Fibroblast of skin of left biceps (primary cell): Measurements from ENCODE around the gene CRYBG2.
A peak's percentile ranks its signal among the peaks of the same experiment; 100 is the strongest.

Source experiments
- DNase-seq, 2 experiments: peaks; one replicate each; pipeline ENCODE4 v3.0.0-alpha.2; 2013; ENCODE audit warnings: low read depth in 2 of 2

CRYBG2 gene

GRCh38 chr1:26281091-26281958 is 72.6 kb downstream of the CRYBG2 start:
- DNase-seq: no peak

GRCh38 chr1:26280333-26281042 is 73.4 kb downstream of the CRYBG2 start:
- no peak for DNase-seq

DNA sequence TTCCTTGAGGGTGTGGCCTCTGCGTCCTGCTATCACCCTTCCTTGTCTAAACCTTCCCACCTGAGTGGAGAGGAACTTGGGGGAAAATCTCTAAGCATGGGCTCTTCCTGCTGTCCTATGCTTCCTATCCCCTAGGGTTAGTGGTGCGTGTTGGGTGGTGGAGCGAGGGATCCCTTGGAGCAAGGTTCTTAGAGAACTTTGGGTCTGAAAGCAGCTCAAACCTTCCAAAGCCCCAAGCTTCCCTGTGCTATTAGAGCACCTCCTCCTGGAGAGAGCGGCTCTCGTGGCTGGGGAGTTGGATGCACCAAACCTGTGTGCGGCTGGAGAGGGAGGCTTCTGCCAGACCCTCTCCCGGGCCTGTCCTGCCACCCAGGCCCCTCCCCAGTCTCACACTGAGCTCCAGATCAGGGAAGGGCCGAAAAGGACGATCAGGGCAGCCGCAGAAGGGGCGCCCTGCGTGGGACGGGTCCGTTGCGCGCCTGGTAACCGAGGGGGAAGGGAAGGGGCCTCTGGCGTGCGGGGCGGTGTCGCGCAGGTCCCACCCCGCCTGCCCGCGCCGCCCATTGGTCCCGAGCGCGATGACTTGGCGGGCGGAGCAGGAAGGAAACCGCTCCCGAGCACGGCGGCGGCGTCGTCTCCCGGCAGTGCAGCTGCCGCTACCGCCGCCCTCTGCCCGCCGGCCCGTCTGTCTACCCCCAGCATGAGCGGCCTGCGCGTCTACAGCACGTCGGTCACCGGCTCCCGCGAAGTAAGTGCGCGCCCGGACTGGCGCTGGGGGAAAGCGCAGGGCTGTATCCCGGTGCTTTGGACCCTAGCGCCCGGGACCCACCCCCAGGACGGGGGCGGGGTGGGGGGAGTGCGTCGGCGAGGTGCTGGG is 74.2 kb downstream of the CRYBG2 start, which contains the start of gene SH3BGRL3:
Gene SH3BGRL3 (plus strand): TSS at position 631 of the 877 bp plus-strand sequence. CDS start 70 bp downstream, at position 701.
- DNase-seq: peak; percentile 46 to 52

DNA sequence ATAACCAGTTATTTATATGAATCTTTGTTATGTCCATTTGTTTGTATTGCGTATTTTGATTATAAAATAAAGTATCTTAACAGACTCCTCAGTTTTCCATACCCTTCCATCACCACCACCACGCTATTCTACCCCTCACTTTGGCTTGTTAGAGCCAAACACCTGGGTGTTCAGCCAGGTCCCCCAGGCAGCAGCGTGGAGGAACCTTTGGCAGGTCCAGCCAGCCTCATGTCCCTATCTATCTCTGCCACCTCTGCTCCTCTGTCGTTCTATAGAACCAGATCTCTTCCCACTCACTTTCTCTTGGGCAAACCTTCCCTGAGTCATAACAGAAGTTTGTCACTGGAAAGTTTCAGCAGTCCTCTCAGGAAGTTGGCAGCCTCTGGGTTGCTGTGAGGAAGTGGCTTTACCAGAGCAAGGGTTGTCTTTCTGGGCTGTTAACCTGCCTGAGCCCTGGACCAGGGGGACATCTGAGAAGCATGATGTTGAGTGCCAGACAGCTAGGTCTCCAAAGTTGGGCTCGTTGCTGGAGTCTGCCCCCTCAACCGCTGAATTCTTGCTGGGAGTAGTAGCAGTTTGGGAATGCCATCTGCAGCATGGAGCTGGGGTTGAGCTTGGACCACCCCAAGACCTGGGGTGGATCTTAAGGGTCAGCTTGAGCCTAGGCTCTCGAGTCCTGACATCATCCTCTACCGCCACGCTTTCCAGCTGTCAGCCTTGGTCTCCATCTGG is 75.0 kb downstream of the CRYBG2 start:
- no peak for DNase-seq

- DNase-seq: no peak
These were observed 75.6 kb downstream of the CRYBG2 start for GRCh38 chr1:26278303-26278702.

- no peak for DNase-seq
These were observed 76.2 kb downstream of the CRYBG2 start for GRCh38 chr1:26277719-26278118.

- DNase-seq: no peak
These were observed 76.7 kb downstream of the CRYBG2 start for GRCh38 chr1:26277261-26277661.

GRCh38 chr1:26276432-26276838 is 77.5 kb downstream of the CRYBG2 start:
- no peak for DNase-seq

DNA sequence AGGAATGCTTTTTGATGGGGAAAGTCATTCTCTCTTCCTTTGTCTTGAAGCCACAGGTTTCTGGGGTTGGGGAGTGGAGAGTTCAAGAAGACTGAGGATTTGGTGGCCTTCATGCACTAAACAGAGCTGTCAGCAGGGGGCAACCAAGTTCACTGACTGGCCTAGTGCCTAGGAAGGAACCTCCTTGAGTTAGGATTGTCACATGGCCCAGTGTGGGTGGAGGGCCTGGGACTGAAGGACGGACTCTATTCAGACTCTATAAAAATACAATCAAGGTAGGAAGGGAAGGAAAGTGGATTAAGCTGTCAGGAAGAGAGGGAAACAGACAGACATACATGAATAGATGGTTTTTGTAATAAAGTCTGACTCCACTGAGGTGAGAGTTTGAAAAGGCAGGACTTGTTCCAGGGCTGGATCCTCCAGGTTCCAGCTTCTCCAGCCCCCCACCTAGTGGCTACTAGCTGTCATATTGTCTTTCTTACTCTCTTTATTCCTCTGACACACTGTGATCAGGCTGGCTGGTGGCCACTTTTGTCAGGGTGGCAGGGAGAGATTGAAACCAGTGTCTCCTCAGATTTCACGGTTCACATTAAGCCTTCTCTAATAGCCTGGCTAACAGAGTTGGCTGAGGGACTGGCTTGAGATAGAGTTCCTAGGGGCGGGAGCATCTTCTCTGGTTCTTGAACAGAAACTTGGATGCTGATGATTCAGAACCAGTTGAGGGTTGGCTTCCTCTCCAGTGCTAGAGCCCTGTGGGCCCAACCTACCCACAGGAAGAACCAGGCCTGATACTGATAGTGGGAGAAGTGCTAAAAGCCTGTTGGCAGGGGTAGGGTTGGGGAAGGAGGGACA is 78.1 kb downstream of the CRYBG2 start:
- peak; percentile 81 to 82 for DNase-seq

DNA sequence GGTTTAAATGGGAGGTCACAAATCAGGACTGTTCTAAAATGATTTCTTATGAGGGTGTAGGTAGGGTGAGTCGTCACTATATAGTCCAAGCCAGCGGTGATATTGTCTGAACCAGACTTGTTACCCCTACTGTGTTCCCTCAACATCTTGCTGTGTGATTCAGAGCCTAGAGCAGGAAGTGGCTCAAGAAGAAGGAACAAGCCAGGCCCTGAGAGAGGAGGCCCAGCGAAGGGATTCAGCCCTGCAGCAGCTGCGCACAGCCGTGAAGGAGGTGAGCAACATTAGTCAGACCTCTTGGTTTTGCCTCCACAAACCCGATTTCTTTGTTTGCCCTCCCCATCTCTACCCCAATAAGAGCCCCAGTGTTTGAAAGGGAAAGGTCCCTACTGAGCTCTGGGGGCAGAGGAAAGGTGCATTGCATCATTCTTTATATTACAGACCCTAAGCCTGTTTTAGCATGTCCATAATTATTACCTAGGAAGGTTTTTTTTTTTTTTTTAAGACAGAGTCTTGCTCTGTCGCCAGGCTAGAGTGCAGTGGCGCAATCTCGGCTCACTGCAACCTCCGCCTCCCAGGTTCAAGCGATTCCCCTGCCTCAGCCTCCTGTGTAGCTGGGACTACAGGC is 79.0 kb downstream of the CRYBG2 start:
- no peak for DNase-seq
